GM19240 (cell line): Measurements from ENCODE around the gene NIFK.
"Not testable (repeated sequence)": the region's sequence is repeated elsewhere in the genome, so short reads cannot be mapped to it uniquely, and the experiment has no call there.

Experiments used
- DNase-seq: peaks from one replicate; pipeline ENCODE4 v3.0.0; 2011; ENCODE audit warnings: low spot score; ENCODE audit not compliant: insufficient read length

Gene NIFK

GRCh38 chr2:121695171-121695451 lies 41.6 kb downstream of the NIFK start:
- no peak for DNase-seq

GRCh38 chr2:121694398-121695170 lies 42.1 kb downstream of the NIFK start:
- DNase-seq, result no peak

- not testable (repeated sequence) for DNase-seq
Observed at GRCh38 chr2:121690572-121690971, 46.1 kb downstream of the NIFK start.

- DNase-seq, result no peak
Observed at GRCh38 chr2:121690095-121690494, 46.6 kb downstream of the NIFK start.

- DNase-seq, result no peak
Observed at GRCh38 chr2:121689356-121689755, 47.3 kb downstream of the NIFK start.

- DNase-seq, result no peak
Observed at GRCh38 chr2:121688820-121689219, 47.9 kb downstream of the NIFK start.

GRCh38 chr2:121686902-121687301 lies 49.8 kb downstream of the NIFK start:
- no peak for DNase-seq

- no peak for DNase-seq
Observed at GRCh38 chr2:121686218-121686617, 50.5 kb downstream of the NIFK start.

- DNase-seq, result no peak
Observed at GRCh38 chr2:121682396-121683298, 54.0 kb downstream of the NIFK start.

- DNase-seq, result no peak
Observed at GRCh38 chr2:121677855-121678254, 58.8 kb downstream of the NIFK start.
